GM19328 (cell line): ENCODE data around the gene UBN1.
"Not testable (repeated sequence)": the region's sequence is repeated elsewhere in the genome, so short reads cannot be mapped to it uniquely, and the experiment has no call there.

ENCODE experiments used
- ATAC-seq: cut with Tn5 transposase; IDR thresholded peaks from one replicate; pipeline ENCODE4 v1.9.1; 2021; ENCODE audit warnings: mild to moderate bottlenecking, moderate library complexity; ENCODE audit not compliant: unreplicated experiment

The UBN1 gene

GRCh38 chr16:4884972-4885874 lies 37.9 kb downstream of the UBN1 start:
- ATAC-seq = no peak

DNA sequence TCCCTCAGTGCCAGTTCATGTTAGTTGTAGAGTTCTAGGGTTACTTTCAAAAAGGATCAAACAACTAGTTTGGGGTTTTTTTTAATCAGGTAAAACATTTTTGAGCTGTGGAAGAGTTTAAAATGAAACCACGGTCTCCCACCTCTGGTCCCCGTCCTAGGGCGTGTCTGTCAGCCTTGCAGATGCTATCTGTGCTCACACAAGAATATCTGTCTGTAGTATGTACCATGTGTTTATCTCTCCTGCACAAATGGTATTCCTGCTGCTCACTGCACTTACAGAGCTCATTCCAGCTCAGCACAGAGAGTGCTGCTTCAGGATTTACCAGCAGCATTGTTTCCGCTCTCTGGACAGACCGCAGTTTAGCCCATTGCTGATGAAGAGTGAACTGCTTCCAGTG lies 38.9 kb downstream of the UBN1 start:
- ATAC-seq = no peak

DNA sequence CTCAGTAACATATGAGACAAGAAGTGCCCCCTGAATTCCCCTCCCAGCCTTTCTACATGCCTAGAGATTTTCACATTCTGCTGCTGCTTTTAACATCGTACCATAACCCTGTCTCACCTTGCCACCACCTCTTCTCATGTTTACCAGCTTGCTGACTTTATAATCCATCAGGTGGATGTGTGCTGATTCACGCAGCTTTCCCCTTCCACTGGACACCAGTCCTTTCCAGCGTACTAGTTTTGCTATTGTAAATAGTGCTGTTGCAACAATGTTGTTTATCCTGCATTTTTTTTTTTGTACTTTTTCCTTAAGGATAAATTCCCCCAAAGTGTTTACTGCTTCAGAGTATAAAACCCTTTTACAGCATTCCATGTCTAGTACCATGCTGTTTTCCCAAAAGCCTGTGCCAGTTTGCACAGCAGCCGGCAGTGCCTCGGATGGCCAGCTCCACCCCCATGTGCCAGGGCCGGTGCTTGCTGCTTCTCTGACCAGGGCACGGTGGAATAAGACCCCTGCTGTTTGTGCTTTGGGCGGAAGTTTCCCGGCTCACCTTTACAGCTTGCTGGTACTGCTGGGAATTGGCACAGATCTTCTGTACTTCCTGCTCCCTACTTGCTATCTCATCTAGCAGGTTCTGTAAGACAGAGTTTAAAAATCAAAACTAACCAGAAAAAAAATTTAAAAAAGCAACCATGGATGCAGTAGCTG lies 41.3 kb downstream of the UBN1 start:
- ATAC-seq = no peak

GRCh38 chr16:4890026-4890425 lies 42.7 kb downstream of the UBN1 start:
- ATAC-seq = no peak

GRCh38 chr16:4890686-4891085 lies 43.4 kb downstream of the UBN1 start:
- no peak for ATAC-seq

DNA sequence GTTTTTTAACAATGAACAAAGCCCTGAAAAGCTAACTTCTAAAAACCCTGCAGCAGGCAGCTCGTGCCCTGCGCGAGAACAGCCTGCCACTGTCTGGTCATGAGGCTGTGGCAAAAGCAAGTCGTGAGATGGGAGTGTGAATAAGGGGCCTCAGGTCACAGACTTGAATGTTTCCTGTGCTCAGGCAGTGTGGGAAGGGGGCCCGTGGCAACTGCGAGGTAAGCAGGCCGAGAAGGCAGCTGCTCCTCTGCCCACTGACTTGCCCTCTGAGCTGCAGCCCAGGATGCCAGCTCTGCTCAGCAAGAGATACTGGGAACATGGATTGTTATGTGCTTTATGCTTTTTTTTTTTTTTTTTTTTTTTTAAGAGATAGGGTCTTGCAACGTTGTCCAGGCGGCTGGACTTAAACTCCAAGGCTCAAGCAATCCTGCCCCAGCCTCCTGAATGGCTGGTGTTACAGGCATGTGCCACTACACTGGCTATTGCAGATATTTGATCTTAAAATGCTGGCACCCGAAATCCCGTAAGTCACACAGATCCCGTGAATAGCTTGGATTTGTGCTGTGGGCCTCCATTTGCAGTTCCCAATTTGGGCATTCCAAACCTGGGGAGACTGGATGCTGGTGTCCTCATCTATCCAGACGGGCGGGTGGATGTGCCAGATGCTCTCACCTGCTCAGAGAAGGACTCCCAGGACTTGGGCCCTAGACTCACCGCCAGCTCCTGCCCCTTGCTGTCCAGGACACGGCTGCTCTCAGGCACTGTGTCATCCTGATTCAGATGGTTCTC lies 44.0 kb downstream of the UBN1 start:
- no peak for ATAC-seq

DNA sequence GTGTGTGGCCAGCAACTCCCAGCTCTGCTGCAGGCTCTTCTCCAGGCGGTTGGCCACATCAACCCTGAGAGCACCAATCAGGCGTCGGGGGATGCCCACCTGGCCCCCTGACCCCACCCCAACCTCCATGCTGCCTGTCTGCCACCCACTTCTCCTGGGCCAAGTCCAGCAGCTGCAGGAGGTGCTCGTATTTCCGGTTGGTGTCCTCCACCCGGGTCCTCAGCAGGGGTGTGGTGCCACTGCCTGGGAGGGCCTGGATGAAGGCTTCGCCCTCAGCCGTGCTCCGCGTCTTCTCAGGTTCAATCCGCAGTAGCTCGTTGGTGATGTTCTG lies 44.6 kb downstream of the UBN1 start:
- ATAC-seq = no peak

DNA sequence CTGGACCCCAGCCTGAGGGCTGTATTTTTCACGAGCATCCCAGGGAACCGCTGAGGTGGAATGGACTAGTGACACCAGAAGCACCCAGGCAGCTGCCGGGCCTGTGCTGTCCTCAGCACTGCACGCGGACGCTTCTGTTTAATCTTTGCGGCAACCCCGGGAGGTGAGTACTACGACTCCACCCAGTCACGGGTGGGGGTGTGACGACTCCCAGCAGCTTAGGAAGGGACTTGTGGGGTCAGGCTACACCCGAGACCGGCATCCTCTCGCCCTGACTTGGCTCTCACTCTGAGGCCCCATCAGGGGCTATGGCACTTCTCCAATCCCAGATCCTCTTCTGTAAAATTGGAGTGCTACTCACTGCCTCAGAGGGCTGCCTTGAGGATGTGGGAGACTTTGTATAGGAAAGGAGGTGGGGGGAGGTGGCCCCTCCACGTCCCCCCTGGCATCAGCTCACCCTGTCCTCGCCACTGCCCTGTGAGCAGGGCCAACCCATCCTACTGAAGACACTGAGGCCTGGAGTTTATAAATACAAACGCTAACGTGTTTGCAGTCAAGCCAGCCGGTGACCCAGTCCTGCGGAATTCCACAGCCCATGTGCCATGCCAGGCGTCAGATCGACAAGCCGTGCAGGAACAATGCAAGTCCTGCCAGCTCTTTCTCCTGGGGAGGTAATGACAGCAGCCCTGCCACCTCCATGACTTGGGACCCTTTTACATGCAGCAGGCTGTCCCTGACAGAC lies 45.3 kb downstream of the UBN1 start:
- no peak for ATAC-seq

GRCh38 chr16:4893103-4893862 lies 46.0 kb downstream of the UBN1 start:
- no peak for ATAC-seq

- no peak for ATAC-seq
These were observed 47.2 kb downstream of the UBN1 start for GRCh38 chr16:4894276-4895150.

- no peak for ATAC-seq
These were observed 48.1 kb downstream of the UBN1 start for GRCh38 chr16:4895366-4895765.

GRCh38 chr16:4896761-4897160 lies 49.5 kb downstream of the UBN1 start:
- not testable (repeated sequence) for ATAC-seq

DNA sequence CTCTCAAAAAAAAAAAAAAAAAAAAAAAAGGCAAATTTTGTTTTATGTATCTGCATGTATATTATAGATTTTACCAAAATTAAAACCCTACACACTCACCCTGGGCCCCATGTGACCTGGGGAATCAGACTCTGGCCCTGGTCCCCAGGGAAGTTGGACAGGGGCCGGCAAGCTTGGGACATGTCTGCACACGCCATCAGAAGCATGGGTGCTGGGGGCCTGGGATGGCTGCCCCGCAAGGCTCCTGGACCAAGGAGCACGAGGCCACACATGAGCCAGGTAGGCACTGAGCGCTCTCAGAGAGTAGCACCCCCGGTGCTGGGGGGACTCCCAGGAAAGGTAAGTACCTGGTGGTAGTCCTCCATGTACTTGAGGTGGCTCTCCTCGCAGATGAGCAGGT lies 50.0 kb downstream of the UBN1 start:
- no peak for ATAC-seq

GRCh38 chr16:4898811-4899473 lies 51.7 kb downstream of the UBN1 start:
- ATAC-seq = no peak

DNA sequence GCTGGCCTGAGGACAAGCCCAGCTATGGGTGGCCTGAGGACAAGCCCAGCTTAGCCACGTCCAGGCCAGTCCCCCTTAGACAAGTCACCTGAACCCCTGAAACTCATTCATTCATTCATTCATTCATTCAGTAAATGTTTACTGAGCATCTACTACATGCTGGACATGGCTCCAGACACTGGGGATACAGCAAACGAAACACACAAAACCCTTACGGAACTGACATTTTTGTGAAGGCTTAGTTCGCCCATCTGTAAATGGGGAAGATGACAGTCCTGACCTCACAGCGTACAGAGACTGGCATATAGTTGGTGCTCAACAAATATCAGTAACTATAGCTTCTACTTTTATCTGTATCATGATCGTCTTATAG lies 52.2 kb downstream of the UBN1 start:
- no peak for ATAC-seq

- no peak for ATAC-seq
These were observed 52.8 kb downstream of the UBN1 start for GRCh38 chr16:4900036-4900435.

- ATAC-seq = no peak
These were observed 53.5 kb downstream of the UBN1 start for GRCh38 chr16:4900750-4901149.

DNA sequence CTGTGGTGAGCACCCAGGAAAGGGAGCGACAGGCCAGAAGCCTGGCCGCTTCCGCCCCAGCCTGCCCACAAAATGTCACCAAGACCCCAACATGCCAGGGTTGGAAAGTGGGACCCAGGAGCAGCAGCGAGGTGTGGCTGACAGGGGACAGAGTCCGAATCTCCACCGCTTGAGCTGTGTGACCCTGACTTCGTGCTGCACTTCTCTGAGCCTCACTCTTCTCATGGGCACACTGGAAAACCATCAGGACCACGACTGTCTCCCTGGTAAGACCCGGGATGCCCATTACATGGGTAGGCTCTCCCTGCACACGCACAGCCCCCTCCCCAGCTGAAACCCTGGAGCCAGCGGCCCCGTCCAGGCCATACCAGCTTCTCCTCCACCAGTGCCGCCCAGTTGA lies 54.8 kb downstream of the UBN1 start:
- no peak for ATAC-seq
